ENCODE measurements around the gene RNASE13.

GRCh38 chr14:21011136-21011535, 23.5 kb downstream of the RNASE13 start:
- TF ChIP-seq EZH2 (IDR thresholded peaks at IDR 0.05) (no peak), POLR2AphosphoS5 (IDR thresholded peaks at IDR 0.05; ENCODE audit: borderline replicate concordance, low read depth, low read length) (no peak), FOXP2 (optimal IDR thresholded peaks at IDR 0.05; ENCODE audit: control extremely low read depth, extremely low read length, insufficient read depth) (no peak)

All from SK-N-MC (cell line).